A673 (cell line): ENCODE results near the gene AP1M1. TPM values are rescaled to one million over a fixed set of nuclear protein-coding genes. Genes with fewer than 3 reads are reported as not detected.

Source experiments
- BruUV-seq: library from RNA; stranded (reverse); fragments of 400-500 nt; replicated peaks from 2 replicates; lab custom pipeline; 2021; lab: Mats Ljungman, UMichigan
- CTCF ChIA-PET: fragments of 300-600 bp; sonication (Branson Sonifier 250); formaldehyde crosslinking; loops from one replicate; lab custom pipeline; 2022; ENCODE audit warnings: antibody characterized with exemption; lab: Charles Lee
- POLR2A ChIA-PET: fragments of 300-600 bp; sonication (Branson Sonifier 250); formaldehyde crosslinking; loops from one replicate; lab custom pipeline; 2022; ENCODE audit warnings: antibody characterized with exemption; ENCODE audit not compliant: low non-redundant PET; lab: Charles Lee
- DNase-seq: peaks from one replicate; pipeline ENCODE4 v3.0.0-alpha.2; 2015; ENCODE audit warnings: low spot score
- H3K27ac ChIP-seq: fragments of 200-600 bp; sonication (generic); 2 replicates; pipeline ENCODE4 v1.5.1; 2016; ENCODE audit warnings: mixed run types, low read depth, mild to moderate bottlenecking, mixed read lengths, antibody characterized with exemption, low read length; ENCODE audit not compliant: poor library complexity, severe bottlenecking
- H3K27me3 ChIP-seq: fragments of 200-600 bp; sonication (generic); replicated peaks from 2 replicates; pipeline ENCODE4 v1.6.1; 2017; ENCODE audit warnings: mixed run types, low read depth, mild to moderate bottlenecking, mixed read lengths, antibody characterized with exemption, low read length; ENCODE audit not compliant: insufficient read depth, poor library complexity
- H3K36me3 ChIP-seq: fragments of 200-600 bp; sonication (generic); 2 replicates; pipeline ENCODE4 v1.6.1; 2016; ENCODE audit warnings: mixed run types, mild to moderate bottlenecking, mixed read lengths, antibody characterized with exemption, low read length; ENCODE audit not compliant: insufficient read depth, poor library complexity, severe bottlenecking
- H3K4me1 ChIP-seq: fragments of 200-600 bp; sonication (generic); 2 replicates; pipeline ENCODE4 v1.6.1; 2017; ENCODE audit warnings: mixed run types, mild to moderate bottlenecking, mixed read lengths, antibody characterized with exemption, low read length; ENCODE audit not compliant: insufficient read depth, poor library complexity, severe bottlenecking
- H3K4me3 ChIP-seq: fragments of 200-600 bp; sonication (generic); 2 replicates; pipeline ENCODE4 v1.5.1; 2016; ENCODE audit warnings: low read depth, mixed run types, mild to moderate bottlenecking, mixed read lengths, low read length; ENCODE audit not compliant: poor library complexity, severe bottlenecking
- H3K9me3 ChIP-seq: fragments of 200-600 bp; sonication (generic); 2 replicates; pipeline ENCODE4 v1.6.1; 2016; ENCODE audit warnings: mixed run types, low read depth, mild to moderate bottlenecking, mixed read lengths, antibody characterized with exemption, low read length; ENCODE audit not compliant: poor library complexity, severe bottlenecking
- CTCF ChIP-seq: fragments of 300-800, 200-600 bp; sonication (generic); conservative IDR thresholded peaks from 2 replicates; pipeline ENCODE4 v1.5.1; 2017; ENCODE audit warnings: low read depth, mild to moderate bottlenecking, antibody characterized with exemption, low read length, moderate library complexity, mixed read lengths
- EZH2 ChIP-seq: fragments of 200-600 bp; sonication (generic); IDR thresholded peaks from 2 replicates; pipeline ENCODE4 v1.6.1; 2017; ENCODE audit warnings: borderline replicate concordance, low read depth, mild to moderate bottlenecking, mixed read lengths, antibody characterized with exemption, low read length; ENCODE audit not compliant: poor library complexity, severe bottlenecking
- intact Hi-C: fragments of 100-400 bp; cut with micrococcal nuclease; formaldehyde crosslinking; loops from one replicate; pipeline ENCODE4 v1.10.0; 2022; ENCODE audit not compliant: unreplicated experiment
- total RNA-seq: library from RNA; stranded (reverse); gene quantifications from 2 replicates; pipeline ENCODE4 v1.2.3, GENCODE V29; 2021

The AP1M1 gene
- total RNA-seq, 1 experiment from 2014 or later: 105 TPM

- Histone ChIP-seq H3K36me3 (no peaks in the 10 kb centered on the region), H3K27ac (no peak overlapping the region), H3K4me3 (no peak overlapping the region), H3K9me3 (no peaks in the 10 kb centered on the region), H3K4me1 (no peaks in the 10 kb centered on the region), H3K27me3 (no peaks in the 10 kb centered on the region)
- ChIA-PET POLR2A (no interaction called here), CTCF (no interaction called here)
- BruUV-seq: no TSS peak
- DNase-seq: peak; percentile 46
- TF ChIP-seq EZH2 (no peak), CTCF (no peak)
- intact Hi-C loops: no loop called here
These were observed 44.0 kb upstream of the AP1M1 start for GRCh38 chr19:16153582-16154336.

- DNase-seq: no peak
- Histone ChIP-seq H3K4me1 (no peaks in the 10 kb centered on the region), H3K27me3 (no peaks in the 10 kb centered on the region), H3K36me3 (no peaks in the 10 kb centered on the region), H3K4me3 (no peak overlapping the region), H3K27ac (no peak overlapping the region), H3K9me3 (no peaks in the 10 kb centered on the region)
- CTCF ChIA-PET: no interaction called here
- BruUV-seq: no TSS peak
- no peak for TF ChIP-seq EZH2
- no peak for TF ChIP-seq CTCF
- intact Hi-C loops: no loop called here
- POLR2A ChIA-PET: no interaction called here
These were observed 43.2 kb upstream of the AP1M1 start for GRCh38 chr19:16154557-16154956.

- no peaks in the 10 kb centered on the region for H3K4me1 ChIP-seq
- H3K9me3 ChIP-seq: no peaks in the 10 kb centered on the region
- no peaks in the 10 kb centered on the region for H3K27me3 ChIP-seq
- no peak for TF ChIP-seq EZH2
- no peak for TF ChIP-seq CTCF
- H3K4me3 ChIP-seq: no peak overlapping the region
- POLR2A ChIA-PET: no interaction called here
- DNase-seq: no peak
- CTCF ChIA-PET: no interaction called here
- H3K27ac ChIP-seq: no peak overlapping the region
- BruUV-seq: no TSS peak
- H3K36me3 ChIP-seq: no peaks in the 10 kb centered on the region
- intact Hi-C loops: no loop called here
These were observed 42.6 kb upstream of the AP1M1 start for GRCh38 chr19:16155128-16155527.
